Measurements from ENCODE around the gene LRFN4. TPM values are rescaled to one million over a fixed set of nuclear protein-coding genes. Genes with fewer than 3 reads are reported as not detected.

Gene LRFN4
- 20.8 and 21.1 TPM in 2 replicates for total RNA-seq

GRCh38 chr11:66856496-66857233 lies at the start of gene LRFN4:
LRFN4 (plus strand) TSS chr11:66857064; CDS start chr11:66857745, 681 bp downstream.

DNA sequence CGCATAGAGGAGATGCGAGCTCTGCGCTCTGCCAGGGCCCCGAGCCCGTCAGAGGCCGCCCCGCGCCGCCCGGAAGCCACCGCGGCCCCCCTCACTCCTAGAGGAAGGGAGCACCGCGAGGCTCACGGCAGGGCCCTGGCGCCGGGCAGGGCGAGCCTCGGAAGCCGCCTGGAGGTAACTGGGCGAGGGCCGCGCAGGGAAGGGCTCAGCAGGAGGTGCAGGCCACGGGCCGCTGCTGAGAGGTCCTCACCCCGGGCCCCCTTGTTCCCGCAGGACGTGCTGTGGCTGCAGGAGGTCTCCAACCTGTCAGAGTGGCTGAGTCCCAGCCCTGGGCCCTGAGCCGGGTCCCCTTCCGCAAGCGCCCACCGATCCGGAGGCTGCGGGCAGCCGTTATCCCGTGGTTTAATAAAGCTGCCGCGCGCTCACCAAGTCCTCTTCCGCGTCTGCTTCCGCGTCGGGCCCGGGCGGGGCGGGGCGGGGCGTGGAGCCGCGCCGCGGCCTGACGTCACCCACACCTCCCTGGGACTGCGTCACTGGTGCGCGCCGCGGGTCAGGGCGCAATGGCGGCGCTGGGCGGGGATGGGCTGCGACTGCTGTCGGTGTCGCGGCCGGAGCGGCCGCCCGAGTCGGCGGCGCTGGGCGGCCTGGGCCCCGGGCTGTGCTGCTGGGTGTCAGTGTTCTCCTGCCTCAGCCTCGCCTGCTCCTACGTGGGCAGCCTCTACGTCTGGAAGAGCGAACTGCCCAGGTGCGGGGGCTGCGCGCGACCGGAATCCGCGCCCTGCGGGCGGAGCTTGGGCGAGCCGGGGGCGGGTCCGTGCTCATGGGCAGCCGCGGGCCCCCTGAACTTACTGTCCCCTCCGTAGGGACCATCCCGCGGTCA lies 13.7 kb upstream of the LRFN4 start, which contains the start of gene RCE1:
Gene RCE1 (plus strand): TSS at position 546 of the 880 bp plus-strand sequence. CDS start 15 bp downstream, at position 561.

Other genes starting within 250 kb of the LRFN4 start
- gene RBM14, start 240.4 kb upstream of the LRFN4 start, total RNA-seq, result 28.5 and 54.3 TPM in 2 replicates
- gene RBM4, start 218.4 kb upstream of the LRFN4 start, total RNA-seq, result 79.7 and 80.4 TPM in 2 replicates
- 10.8 and 11.0 TPM in 2 replicates for gene RBM4B, start 179.2 kb upstream of the LRFN4 start, total RNA-seq
- gene SPTBN2, start 127.8 kb upstream of the LRFN4 start, total RNA-seq, result 26.7 and 42.9 TPM in 2 replicates
- gene RCE1, start 13.6 kb upstream of the LRFN4 start, total RNA-seq, result 22.4 and 22.8 TPM in 2 replicates
- gene PC, start 101.3 kb downstream of the LRFN4 start, total RNA-seq, result 59.2 and 83.7 TPM in 2 replicates
- gene C11orf86, start 118.2 kb downstream of the LRFN4 start, total RNA-seq, result not detected in 2 replicates
- gene SYT12, start 166.1 kb downstream of the LRFN4 start, total RNA-seq, result 0.53 and 1.3 TPM in 2 replicates
- 234 and 269 TPM in 2 replicates for gene RHOD, start 199.8 kb downstream of the LRFN4 start, total RNA-seq

Measured in hair follicular keratinocyte (primary cell).